ENCODE data around the gene P4HTM.

The P4HTM gene

GRCh38 chr3:48989796-48990635 is at the start of gene P4HTM:
Gene P4HTM (plus strand): TSS chr3:48990241. CDS start chr3:48990257, 16 bp downstream.
- peak; percentile 87 to 91 (median 90) for DNase-seq

- DNase-seq = no peak
Observed at GRCh38 chr3:48945432-48945831, 44.6 kb upstream of the P4HTM start.

- no peak for DNase-seq
Observed at GRCh38 chr3:48945891-48946549, 44.0 kb upstream of the P4HTM start.

- no peak for DNase-seq
Observed at GRCh38 chr3:48949376-48949717, 40.7 kb upstream of the P4HTM start.

GRCh38 chr3:48950051-48950450 is 40.0 kb upstream of the P4HTM start:
- DNase-seq = no peak

- peak; percentile 20 to 54 (median 48) for DNase-seq
Observed at GRCh38 chr3:48951764-48952163, 38.3 kb upstream of the P4HTM start.

GRCh38 chr3:48952510-48953118 is 37.4 kb upstream of the P4HTM start:
- peak; percentile 16 to 29 (median 22) for DNase-seq

GRCh38 chr3:48957006-48957705 is 32.9 kb upstream of the P4HTM start:
- DNase-seq = no peak

- DNase-seq = no peak
Observed at GRCh38 chr3:48960841-48961413, 29.1 kb upstream of the P4HTM start.

- DNase-seq = no peak
Observed at GRCh38 chr3:48962340-48962739, 27.7 kb upstream of the P4HTM start.

GRCh38 chr3:48962939-48963338 is 27.1 kb upstream of the P4HTM start:
- DNase-seq = no peak

GRCh38 chr3:48963591-48963990 is 26.4 kb upstream of the P4HTM start:
- no peak for DNase-seq

GRCh38 chr3:48966367-48966766 is 23.7 kb upstream of the P4HTM start:
- DNase-seq = no peak

- no peak for DNase-seq
Observed at GRCh38 chr3:48966876-48967361, 23.1 kb upstream of the P4HTM start.

- no peak for DNase-seq
Observed at GRCh38 chr3:48970586-48970985, 19.5 kb upstream of the P4HTM start.

GRCh38 chr3:48974076-48974864 is 15.8 kb upstream of the P4HTM start:
- DNase-seq = no peak

GRCh38 chr3:48979451-48979850 is 10.6 kb upstream of the P4HTM start:
- DNase-seq = no peak

GRCh38 chr3:48980295-48980694 is 9.7 kb upstream of the P4HTM start:
- DNase-seq = no peak

- DNase-seq = no peak
Observed at GRCh38 chr3:48982016-48982415, 8.0 kb upstream of the P4HTM start.

GRCh38 chr3:48982686-48983085 is 7.4 kb upstream of the P4HTM start:
- no peak for DNase-seq

- no peak for DNase-seq
Observed at GRCh38 chr3:48983096-48983495, 6.9 kb upstream of the P4HTM start.

GRCh38 chr3:48984663-48985062 is 5.4 kb upstream of the P4HTM start:
- peak; percentile 68 to 78 (median 76) for DNase-seq

Measured in suppressor macrophage treated with lipopolysaccharide for 1 hour (primary cell).